B cell (primary cell): ENCODE data around the gene PDE3A. TPM values are rescaled to one million over a fixed set of nuclear protein-coding genes. Genes with fewer than 3 reads are reported as not detected.

Experiments
- ATAC-seq: fragments of 200-7000 bp; cut with Tn5 transposase; one replicate; pipeline ENCODE4 v1.10.0; 2021; ENCODE audit warnings: low read depth, mild to moderate bottlenecking, moderate number of reproducible peaks, moderate library complexity
- CTCF ChIA-PET: fragments of 350-600 bp; sonication (Branson Sonifier 250); formaldehyde crosslinking; loops from one replicate; lab custom pipeline; 2021; ENCODE audit warnings: antibody characterized with exemption, inconsistent platforms; lab: Charles Lee
- POLR2A ChIA-PET: fragments of 350-600 bp; sonication (Branson Sonifier 250); formaldehyde crosslinking; loops from one replicate; lab custom pipeline; 2021; ENCODE audit warnings: antibody characterized with exemption; lab: Charles Lee
- DNase-seq: peaks from one replicate; pipeline ENCODE4 v3.0.0; 2013
- H2AFZ ChIP-seq: 2 replicates; pipeline ENCODE4 v1.6.1; 2012; ENCODE audit warnings: mild to moderate bottlenecking, low read depth, low read length; ENCODE audit not compliant: insufficient read depth, poor library complexity, severe bottlenecking
- H3K27ac ChIP-seq, 2 donors: 1 replicate in 1 of 2; 2 replicates in 1 of 2; pipeline ENCODE4 v1.5.1; 2012 to 2013; ENCODE audit warnings: low read length in 2 of 2, mild to moderate bottlenecking in 2 of 2, moderate library complexity in 1 of 2
- H3K27me3 ChIP-seq, 4 experiments: fragments of 200-600 bp in 1 of 4; sonication (generic) in 1 of 4; replicated peaks in 1 of 4; 1 replicate in 2 of 4; 2 replicates in 2 of 4; pipeline versions ENCODE4 v1.6.1 to v1.7.0; 2013 to 2016; ENCODE audit warnings: low read length in 3 of 4, mild to moderate bottlenecking in 2 of 4, mixed read lengths in 1 of 4, moderate library complexity in 1 of 4; ENCODE audit not compliant: insufficient read depth in 4 of 4, control insufficient read depth in 3 of 4; ENCODE audit errors: control extremely low read depth in 1 of 4
- H3K36me3 ChIP-seq, 2 experiments: replicated peaks in 1 of 2; 1 replicate in 1 of 2; 2 replicates in 1 of 2; pipeline versions ENCODE4 v1.6.1 to v1.7.1; 2013; ENCODE audit warnings: low read length in 1 of 2; ENCODE audit not compliant: insufficient read depth in 2 of 2, control insufficient read depth in 1 of 2; ENCODE audit errors: control extremely low read depth in 1 of 2, extremely low read depth in 1 of 2
- H3K4me1 ChIP-seq, 2 donors: fragments of 200-600 bp in 1 of 2; sonication (generic) in 1 of 2; 1 replicate in 1 of 2; 2 replicates in 1 of 2; pipeline versions ENCODE4 v1.5.1 to v1.6.1; 2013 to 2017; ENCODE audit warnings: low read length in 2 of 2; ENCODE audit not compliant: control insufficient read depth in 2 of 2, insufficient read depth in 2 of 2
- H3K4me2 ChIP-seq: replicated peaks from 2 replicates; pipeline ENCODE3; 2012; ENCODE audit warnings: mild to moderate bottlenecking, low read depth, low read length; ENCODE audit not compliant: poor library complexity, severe bottlenecking
- H3K4me3 ChIP-seq, 5 experiments: fragments of 200-600 bp in 1 of 5; sonication (generic) in 1 of 5; 1 replicate in 3 of 5; 2 replicates in 2 of 5; pipeline versions ENCODE4 v1.5.1 to v1.7.0; 2011 to 2016; ENCODE audit warnings: low read length in 4 of 5, mild to moderate bottlenecking in 4 of 5, low read depth in 2 of 5, control low read depth in 1 of 5, moderate library complexity in 1 of 5; ENCODE audit not compliant: insufficient read depth in 1 of 5; ENCODE audit errors: control extremely low read depth in 1 of 5, extremely low read depth in 1 of 5
- H3K79me2 ChIP-seq: fragments of 200-600 bp; sonication (generic); one replicate; pipeline ENCODE4 v1.6.0; 2016; ENCODE audit warnings: low read length; ENCODE audit not compliant: control insufficient read depth, insufficient read depth
- H3K9ac ChIP-seq: fragments of 200-600 bp; sonication (generic); 2 replicates; pipeline ENCODE4 v1.6.1; 2017; ENCODE audit warnings: mild to moderate bottlenecking, low read length, moderate library complexity
- H3K9me3 ChIP-seq, 3 donors: one replicate each; pipeline versions ENCODE4 v1.6.1 to v1.7.1; 2013; ENCODE audit warnings: low read length in 2 of 3; ENCODE audit not compliant: control insufficient read depth in 2 of 3, insufficient read depth in 1 of 3; ENCODE audit errors: control extremely low read depth in 1 of 3
- H4K20me1 ChIP-seq: 2 replicates; pipeline ENCODE4 v1.6.0; 2012; ENCODE audit warnings: mild to moderate bottlenecking, low read length; ENCODE audit not compliant: insufficient read depth, control insufficient read depth, poor library complexity, severe bottlenecking
- H3K27ac Mint-ChIP-seq: one replicate; pipeline ENCODE4 v1.8.0; 2021; ENCODE audit warnings: mixed read lengths
- H3K27me3 Mint-ChIP-seq: one replicate; pipeline ENCODE4 v1.8.0; 2021; ENCODE audit warnings: mixed read lengths
- H3K4me1 Mint-ChIP-seq: one replicate; pipeline ENCODE4 v1.8.0; 2021; ENCODE audit warnings: mixed read lengths
- H3K4me3 Mint-ChIP-seq: one replicate; pipeline ENCODE4 v1.8.0; 2021; ENCODE audit warnings: mixed read lengths
- H3K9me3 Mint-ChIP-seq: one replicate; pipeline ENCODE4 v1.8.0; 2022; ENCODE audit warnings: mixed read lengths; ENCODE audit not compliant: insufficient read depth
- CTCF ChIP-seq: fragments of 200-600 bp; IDR thresholded peaks from one replicate; pipeline ENCODE4 v1.8.0; 2022; ENCODE audit warnings: antibody characterized with exemption, mild to moderate bottlenecking
- EZH2 ChIP-seq: IDR thresholded peaks from 2 replicates; pipeline ENCODE4 v1.6.1; 2012; ENCODE audit warnings: borderline replicate concordance, low read depth, mild to moderate bottlenecking, moderate library complexity, low read length; ENCODE audit not compliant: insufficient read depth, poor library complexity, severe bottlenecking
- WGBS: methylation state at CpG from one replicate; pipeline ENCODE4 v1.1.5; 2013; ENCODE audit warnings: missing lambda C conversion rate; ENCODE audit not compliant: insufficient coverage; 5-methylcytosine and 5-hydroxymethylcytosine counted together
- intact Hi-C: fragments of 100-400 bp; cut with micrococcal nuclease; formaldehyde crosslinking; loops from one replicate; pipeline ENCODE4 v1.10.0; 2022
- polyA plus RNA-seq: library from polyadenylated mRNA; depleted of rRNA; stranded (reverse); fragments of >200 nt; gene quantifications from 2 replicates; pipeline ENCODE4 v1.2.3, GENCODE V29; 2012
- total RNA-seq, 2 donors: library from RNA; stranded (reverse); fragments of 120-200 nt in 1 of 2; gene quantifications; 1 replicate in 1 of 2; 2 replicates in 1 of 2; pipeline versions ENCODE4 v1.2.3 to v1.2.4, GENCODE V29; 2013 to 2022

Gene PDE3A
- total and polyA plus RNA-seq, 2 donors (not counting 1 experiment from before 2014, with no cell fraction given) = not detected

DNA sequence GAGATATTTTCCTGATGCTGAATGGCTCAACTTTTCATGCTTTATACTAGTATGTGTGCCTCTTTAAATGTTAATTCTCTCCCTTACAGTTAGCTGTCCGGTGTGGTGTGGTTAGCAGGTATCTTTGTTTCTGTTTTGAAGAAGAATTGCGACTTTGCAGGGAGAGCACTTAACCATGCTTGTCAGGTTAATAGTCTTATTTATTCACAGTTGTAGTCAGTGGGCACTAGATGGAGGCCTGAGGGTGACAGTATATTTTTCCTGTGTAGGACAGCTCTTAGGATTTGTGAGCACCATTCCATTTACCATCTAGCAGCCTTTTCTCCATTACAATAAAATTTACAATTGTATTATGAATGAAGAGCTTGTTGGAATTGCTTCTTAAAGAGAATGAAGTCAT, 34.9 kb downstream of the PDE3A start:
- ATAC-seq (no peak), DNase-seq (no peak)
- H4K20me1 ChIP-seq = no peaks in the 10 kb centered on the region
- Mint-ChIP-seq H3K4me3 (no peak overlapping the region), H3K27me3 (no peaks in the 10 kb centered on the region), H3K27ac (no peak overlapping the region), H3K4me1 (peaks cover 8% of the 10 kb centered on the region), H3K9me3 (peaks cover 2% of the 10 kb centered on the region)
- no peaks in the 10 kb centered on the region for H3K79me2 ChIP-seq
- no peaks in the 10 kb centered on the region for H3K9me3 ChIP-seq
- POLR2A ChIA-PET = no interaction called here
- TF ChIP-seq CTCF = no peak
- TF ChIP-seq EZH2 = no peak
- H3K9ac ChIP-seq = no peak overlapping the region
- H3K4me3 ChIP-seq = no peak overlapping the region
- H3K36me3 ChIP-seq = no peaks in the 10 kb centered on the region
- H3K27me3 ChIP-seq = no peaks in the 10 kb centered on the region
- CTCF ChIA-PET = no interaction called here
- H3K27ac ChIP-seq = no peak overlapping the region
- no peak overlapping the region for H3K4me2 ChIP-seq
- peaks cover 4 to 5% of the 10 kb centered on the region in 2 donors for H3K4me1 ChIP-seq
- WGBS = no CpG with 5 or more reads among the region's 2 CpGs
- no peak overlapping the region for H2AFZ ChIP-seq
- intact Hi-C loops = no loop called here

- Histone ChIP-seq H3K9ac (no peak overlapping the region), H2AFZ (no peak overlapping the region), H3K27me3 (no peaks in the 10 kb centered on the region), H3K9me3 (no peaks in the 10 kb centered on the region), H3K27ac (no peak overlapping the region), H3K4me2 (no peak overlapping the region), H3K79me2 (no peaks in the 10 kb centered on the region), H3K4me1 (peaks cover 4 to 5% of the 10 kb centered on the region in 2 donors), H3K36me3 (no peaks in the 10 kb centered on the region), H3K4me3 (no peak overlapping the region), H4K20me1 (no peaks in the 10 kb centered on the region)
- Mint-ChIP-seq H3K27ac (no peak overlapping the region), H3K4me3 (no peak overlapping the region), H3K27me3 (no peaks in the 10 kb centered on the region), H3K4me1 (peaks cover 8% of the 10 kb centered on the region), H3K9me3 (peaks cover 2% of the 10 kb centered on the region)
- ChIA-PET POLR2A (no interaction called here), CTCF (no interaction called here)
- intact Hi-C loops = no loop called here
- DNase-seq (peak; percentile 7), ATAC-seq (no peak)
- no peak for TF ChIP-seq EZH2
- no peak for TF ChIP-seq CTCF
- WGBS = 0% methylated on average over 2 of the region's 6 CpGs
Observed at GRCh38 chr12:20404576-20405346, 36.4 kb downstream of the PDE3A start.
